Measurements from ENCODE around the gene SAMD8.
A peak's percentile ranks its signal among the peaks of the same experiment; 100 is the strongest.

Gene SAMD8

DNA sequence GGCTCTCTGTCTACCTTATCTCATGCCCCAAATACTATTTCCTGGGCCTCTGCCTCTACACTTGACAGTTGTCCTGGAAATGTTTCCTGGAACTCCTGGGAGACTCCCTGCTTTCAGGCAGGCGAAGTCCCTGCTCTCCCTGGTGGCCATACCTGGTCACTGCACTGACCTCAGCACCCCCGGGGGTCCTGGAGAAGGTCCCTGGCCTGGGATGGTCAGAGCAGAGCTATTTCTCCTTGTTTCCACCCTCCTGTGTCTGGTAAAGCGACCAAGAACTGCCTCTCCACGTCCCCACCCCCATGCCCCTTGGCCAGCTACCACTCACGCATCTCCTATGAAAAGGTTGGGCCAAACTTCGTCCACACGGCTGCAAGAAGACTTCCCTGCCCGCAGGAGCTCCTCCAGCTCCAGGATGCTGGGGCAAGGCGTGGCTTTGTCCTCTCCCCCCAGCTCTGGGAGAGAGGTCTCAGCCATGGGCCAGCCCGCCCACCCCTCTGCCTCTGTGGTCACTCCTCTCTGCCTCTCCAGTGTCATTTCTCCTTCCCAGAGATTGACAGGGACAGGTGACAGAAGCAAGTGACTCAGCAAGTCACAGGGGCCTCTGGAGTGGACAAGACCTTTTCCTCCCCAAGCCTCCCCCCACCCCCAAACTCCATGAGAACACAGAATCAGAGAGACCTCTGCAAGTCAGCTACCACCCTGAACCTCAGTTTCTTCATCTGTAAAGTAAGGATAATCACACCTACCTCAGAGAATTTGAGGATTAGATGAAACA is 2.6 kb upstream of the SAMD8 start:
- no peak for DNase-seq (ENCODE audit: low read depth in 1 of 2, low spot score in 1 of 2)
- no peaks in the 10 kb centered on the region for H3K27me3 ChIP-seq (ENCODE audit: insufficient read depth, poor library complexity, severe bottlenecking)
- H3K4me3 ChIP-seq (replicated peaks; ENCODE audit: insufficient read depth, low read length): no peak overlapping the region
- H3K27ac ChIP-seq (replicated peaks): no peak overlapping the region; the same call in 1 of the 2 replicates
- TF ChIP-seq, protein P1, sequence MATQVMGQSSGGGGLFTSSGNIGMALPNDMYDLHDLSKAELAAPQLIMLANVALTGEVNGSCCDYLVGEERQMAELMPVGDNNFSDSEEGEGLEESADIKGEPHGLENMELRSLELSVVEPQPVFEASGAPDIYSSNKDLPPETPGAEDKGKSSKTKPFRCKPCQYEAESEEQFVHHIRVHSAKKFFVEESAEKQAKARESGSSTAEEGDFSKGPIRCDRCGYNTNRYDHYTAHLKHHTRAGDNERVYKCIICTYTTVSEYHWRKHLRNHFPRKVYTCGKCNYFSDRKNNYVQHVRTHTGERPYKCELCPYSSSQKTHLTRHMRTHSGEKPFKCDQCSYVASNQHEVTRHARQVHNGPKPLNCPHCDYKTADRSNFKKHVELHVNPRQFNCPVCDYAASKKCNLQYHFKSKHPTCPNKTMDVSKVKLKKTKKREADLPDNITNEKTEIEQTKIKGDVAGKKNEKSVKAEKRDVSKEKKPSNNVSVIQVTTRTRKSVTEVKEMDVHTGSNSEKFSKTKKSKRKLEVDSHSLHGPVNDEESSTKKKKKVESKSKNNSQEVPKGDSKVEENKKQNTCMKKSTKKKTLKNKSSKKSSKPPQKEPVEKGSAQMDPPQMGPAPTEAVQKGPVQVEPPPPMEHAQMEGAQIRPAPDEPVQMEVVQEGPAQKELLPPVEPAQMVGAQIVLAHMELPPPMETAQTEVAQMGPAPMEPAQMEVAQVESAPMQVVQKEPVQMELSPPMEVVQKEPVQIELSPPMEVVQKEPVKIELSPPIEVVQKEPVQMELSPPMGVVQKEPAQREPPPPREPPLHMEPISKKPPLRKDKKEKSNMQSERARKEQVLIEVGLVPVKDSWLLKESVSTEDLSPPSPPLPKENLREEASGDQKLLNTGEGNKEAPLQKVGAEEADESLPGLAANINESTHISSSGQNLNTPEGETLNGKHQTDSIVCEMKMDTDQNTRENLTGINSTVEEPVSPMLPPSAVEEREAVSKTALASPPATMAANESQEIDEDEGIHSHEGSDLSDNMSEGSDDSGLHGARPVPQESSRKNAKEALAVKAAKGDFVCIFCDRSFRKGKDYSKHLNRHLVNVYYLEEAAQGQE (IDR thresholded peaks at IDR 0.05; ENCODE audit: insufficient replicate concordance, low read depth): no peak
- TF ChIP-seq, protein P2, sequence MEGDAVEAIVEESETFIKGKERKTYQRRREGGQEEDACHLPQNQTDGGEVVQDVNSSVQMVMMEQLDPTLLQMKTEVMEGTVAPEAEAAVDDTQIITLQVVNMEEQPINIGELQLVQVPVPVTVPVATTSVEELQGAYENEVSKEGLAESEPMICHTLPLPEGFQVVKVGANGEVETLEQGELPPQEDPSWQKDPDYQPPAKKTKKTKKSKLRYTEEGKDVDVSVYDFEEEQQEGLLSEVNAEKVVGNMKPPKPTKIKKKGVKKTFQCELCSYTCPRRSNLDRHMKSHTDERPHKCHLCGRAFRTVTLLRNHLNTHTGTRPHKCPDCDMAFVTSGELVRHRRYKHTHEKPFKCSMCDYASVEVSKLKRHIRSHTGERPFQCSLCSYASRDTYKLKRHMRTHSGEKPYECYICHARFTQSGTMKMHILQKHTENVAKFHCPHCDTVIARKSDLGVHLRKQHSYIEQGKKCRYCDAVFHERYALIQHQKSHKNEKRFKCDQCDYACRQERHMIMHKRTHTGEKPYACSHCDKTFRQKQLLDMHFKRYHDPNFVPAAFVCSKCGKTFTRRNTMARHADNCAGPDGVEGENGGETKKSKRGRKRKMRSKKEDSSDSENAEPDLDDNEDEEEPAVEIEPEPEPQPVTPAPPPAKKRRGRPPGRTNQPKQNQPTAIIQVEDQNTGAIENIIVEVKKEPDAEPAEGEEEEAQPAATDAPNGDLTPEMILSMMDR (IDR thresholded peaks at IDR 0.05; ENCODE audit: insufficient read depth, low read length): peak; percentile 26

DNA sequence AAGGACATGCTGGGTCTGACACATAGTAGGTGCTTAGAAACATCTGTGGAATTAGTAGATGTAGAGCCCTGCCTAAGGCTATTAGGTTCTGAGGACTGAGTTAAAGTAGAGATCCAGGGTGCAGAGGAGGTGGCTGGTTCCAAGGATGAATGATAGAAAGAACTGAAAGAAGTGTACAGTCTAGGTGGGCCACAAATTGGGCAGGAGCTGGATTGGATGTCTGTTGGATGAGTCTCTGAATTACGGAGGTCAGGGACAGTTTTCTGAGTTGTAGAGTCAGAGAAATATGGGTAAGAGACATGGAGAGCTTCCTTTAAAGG is 2.0 kb upstream of the SAMD8 start:
- H3K27ac ChIP-seq (replicated peaks): no peak overlapping the region
- no peak for DNase-seq (ENCODE audit: low read depth in 1 of 2, low spot score in 1 of 2)
- no peak overlapping the region for H3K4me3 ChIP-seq (replicated peaks; ENCODE audit: insufficient read depth, low read length)
- no peak for TF ChIP-seq SPI1 (IDR thresholded peaks at IDR 0.05; ENCODE audit: borderline replicate concordance, low read depth)
- TF ChIP-seq, protein P2 (IDR thresholded peaks at IDR 0.05; ENCODE audit: insufficient read depth, low read length): no peak
- TF ChIP-seq POLR2AphosphoS5 (IDR thresholded peaks at IDR 0.05; ENCODE audit: low read depth): no peak
- TF ChIP-seq, protein P1 (IDR thresholded peaks at IDR 0.05; ENCODE audit: insufficient replicate concordance, low read depth): no peak
- TF ChIP-seq GABPA (IDR thresholded peaks at IDR 0.05; ENCODE audit: low read depth): no peak
- no peaks in the 10 kb centered on the region for H3K27me3 ChIP-seq (ENCODE audit: insufficient read depth, poor library complexity, severe bottlenecking)

DNA sequence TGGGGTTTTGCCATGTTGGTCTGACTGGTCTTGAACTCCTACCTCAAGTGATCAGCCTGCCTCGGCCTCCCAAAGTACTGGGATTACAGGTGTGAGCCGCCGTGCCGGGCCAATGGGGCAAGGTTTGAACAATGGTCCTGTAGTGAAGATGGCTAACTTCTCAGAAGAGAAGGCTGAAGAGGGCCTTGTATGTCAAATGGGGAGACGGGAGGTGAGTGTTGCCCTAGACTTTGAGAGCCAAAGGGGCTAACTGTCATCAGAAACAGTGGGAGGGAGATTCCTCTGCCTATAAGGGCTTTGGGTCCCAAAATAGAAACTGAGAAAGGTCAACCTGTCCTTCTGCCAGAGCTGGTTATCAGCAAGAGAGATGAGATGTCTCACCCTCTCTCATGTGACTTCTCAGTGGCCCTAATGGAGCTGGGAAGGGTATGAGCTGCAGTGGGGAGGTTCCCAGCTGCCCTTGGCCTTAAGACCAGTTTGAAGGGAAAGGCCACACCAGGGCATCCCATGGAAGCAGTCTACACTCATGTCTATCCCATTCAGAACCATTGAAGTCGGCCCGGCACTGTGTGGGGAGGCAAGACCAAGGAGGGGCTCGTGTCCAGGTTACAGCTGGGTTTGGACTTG is 1.3 kb upstream of the SAMD8 start:
- Histone ChIP-seq H3K4me3 (replicated peaks; ENCODE audit: insufficient read depth, low read length) (peak overlapping the region; percentile 85), H3K27ac (replicated peaks) (no peak overlapping the region; the same call in 1 of the 2 replicates), H3K27me3 (ENCODE audit: insufficient read depth, poor library complexity, severe bottlenecking) (no peaks in the 10 kb centered on the region)
- TF ChIP-seq, protein P1 (IDR thresholded peaks at IDR 0.05; ENCODE audit: insufficient replicate concordance, low read depth): no peak
- no peak for TF ChIP-seq GABPA (IDR thresholded peaks at IDR 0.05; ENCODE audit: low read depth)
- no peak for TF ChIP-seq SPI1 (IDR thresholded peaks at IDR 0.05; ENCODE audit: borderline replicate concordance, low read depth)
- TF ChIP-seq POLR2AphosphoS5 (IDR thresholded peaks at IDR 0.05; ENCODE audit: low read depth): no peak
- TF ChIP-seq, protein P2 (IDR thresholded peaks at IDR 0.05; ENCODE audit: insufficient read depth, low read length): no peak
- no peak for DNase-seq (ENCODE audit: low read depth in 1 of 2, low spot score in 1 of 2)
